Non-pigmented ciliary epithelial cell (primary cell): Measurements from ENCODE around the gene ARFIP2.
A peak's percentile ranks its signal among the peaks of the same experiment; 100 is the strongest.
"Not testable (repeated sequence)": the region's sequence is repeated elsewhere in the genome, so short reads cannot be mapped to it uniquely, and the experiment has no call there.

Experiments
- DNase-seq: peaks from one replicate; pipeline ENCODE4 v3.0.0-alpha.2; 2010; ENCODE audit warnings: low read depth

ARFIP2 gene

GRCh38 chr11:6481012-6481923, at the start of gene ARFIP2, which contains the start of gene TIMM10B:
Gene ARFIP2 (minus strand): TSS chr11:6481331. CDS start chr11:6480421, 910 bp downstream.
Gene TIMM10B (plus strand): TSS chr11:6481501. CDS start chr11:6481517, 16 bp downstream.
- peak; percentile 92 for DNase-seq

- no peak for DNase-seq
Measured at GRCh38 chr11:6530848-6531247, 49.7 kb upstream of the ARFIP2 start.

- DNase-seq: no peak
Measured at GRCh38 chr11:6529266-6529665, 48.1 kb upstream of the ARFIP2 start.

GRCh38 chr11:6526411-6527135, 45.4 kb upstream of the ARFIP2 start:
- DNase-seq: no peak

- peak; percentile 52 for DNase-seq
Measured at GRCh38 chr11:6523253-6523652, 42.1 kb upstream of the ARFIP2 start.

GRCh38 chr11:6521946-6522345, 40.8 kb upstream of the ARFIP2 start:
- DNase-seq: not testable (repeated sequence)

- no peak for DNase-seq
Measured at GRCh38 chr11:6520265-6520664, 39.1 kb upstream of the ARFIP2 start.

GRCh38 chr11:6516865-6517264, 35.7 kb upstream of the ARFIP2 start:
- DNase-seq: no peak

- DNase-seq: no peak
Measured at GRCh38 chr11:6505577-6506240, 24.6 kb upstream of the ARFIP2 start.

- DNase-seq: no peak
Measured at GRCh38 chr11:6504166-6504565, 23.0 kb upstream of the ARFIP2 start.

- no peak for DNase-seq
Measured at GRCh38 chr11:6502382-6502781, 21.3 kb upstream of the ARFIP2 start.

GRCh38 chr11:6498544-6498943, 17.4 kb upstream of the ARFIP2 start:
- DNase-seq: no peak

- no peak for DNase-seq
Measured at GRCh38 chr11:6498121-6498520, 17.0 kb upstream of the ARFIP2 start.

- no peak for DNase-seq
Measured at GRCh38 chr11:6497069-6497839, 16.1 kb upstream of the ARFIP2 start, which contains the start of gene DNHD1. Gene DNHD1 (plus strand): TSS chr11:6497280. CDS start chr11:6498216, 936 bp downstream.

GRCh38 chr11:6489306-6489705, 8.2 kb upstream of the ARFIP2 start:
- DNase-seq: no peak

GRCh38 chr11:6488821-6489220, 7.7 kb upstream of the ARFIP2 start:
- no peak for DNase-seq

GRCh38 chr11:6488342-6488741, 7.2 kb upstream of the ARFIP2 start:
- DNase-seq: no peak

GRCh38 chr11:6486938-6487337, 5.8 kb upstream of the ARFIP2 start:
- no peak for DNase-seq

- no peak for DNase-seq
Measured at GRCh38 chr11:6486256-6486655, 5.1 kb upstream of the ARFIP2 start.

GRCh38 chr11:6485661-6486060, 4.5 kb upstream of the ARFIP2 start:
- DNase-seq: no peak

GRCh38 chr11:6483015-6483414, 1.9 kb upstream of the ARFIP2 start:
- no peak for DNase-seq

GRCh38 chr11:6482441-6482840, 1.3 kb upstream of the ARFIP2 start:
- DNase-seq: no peak
